H7 (cell line): ENCODE results near the gene FRMD8. TPM values are rescaled to one million over a fixed set of nuclear protein-coding genes. Genes with fewer than 3 reads are reported as not detected.
A peak's percentile ranks its signal among the peaks of the same experiment; 100 is the strongest.

Experiments
- DNase-seq: peaks from one replicate; pipeline ENCODE4 v3.0.0; 2012
- H3K27me3 ChIP-seq: 2 replicates; pipeline ENCODE4 v1.6.0; 2011; ENCODE audit warnings: mild to moderate bottlenecking, low read length; ENCODE audit not compliant: control insufficient read depth, insufficient read depth
- H3K36me3 ChIP-seq: replicated peaks from 2 replicates; pipeline ENCODE4 v1.5.1; 2011; ENCODE audit warnings: low read length; ENCODE audit not compliant: control insufficient read depth, insufficient read depth
- H3K4me3 ChIP-seq: 2 replicates; pipeline ENCODE4 v1.5.1; 2011; ENCODE audit warnings: low read depth, mild to moderate bottlenecking, control low read depth, low read length, moderate library complexity; ENCODE audit not compliant: insufficient read depth
- total RNA-seq: library from RNA; depleted of rRNA; stranded (reverse); fragments of >200 nt; shearing (Covaris generic); gene quantifications from 2 replicates; pipeline ENCODE4 v1.2.3, GENCODE V29; 2014; rRNA removed

FRMD8 gene, protein sequence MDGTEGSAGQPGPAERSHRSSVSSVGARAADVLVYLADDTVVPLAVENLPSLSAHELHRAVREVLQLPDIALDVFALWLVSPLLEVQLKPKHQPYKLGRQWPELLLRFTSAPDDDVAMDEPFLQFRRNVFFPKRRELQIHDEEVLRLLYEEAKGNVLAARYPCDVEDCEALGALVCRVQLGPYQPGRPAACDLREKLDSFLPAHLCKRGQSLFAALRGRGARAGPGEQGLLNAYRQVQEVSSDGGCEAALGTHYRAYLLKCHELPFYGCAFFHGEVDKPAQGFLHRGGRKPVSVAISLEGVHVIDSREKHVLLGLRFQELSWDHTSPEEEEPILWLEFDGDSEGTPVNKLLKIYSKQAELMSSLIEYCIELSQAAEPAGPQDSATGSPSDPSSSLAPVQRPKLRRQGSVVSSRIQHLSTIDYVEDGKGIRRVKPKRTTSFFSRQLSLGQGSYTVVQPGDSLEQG
- total RNA-seq = 24.5 and 37.1 TPM in 2 replicates

DNA sequence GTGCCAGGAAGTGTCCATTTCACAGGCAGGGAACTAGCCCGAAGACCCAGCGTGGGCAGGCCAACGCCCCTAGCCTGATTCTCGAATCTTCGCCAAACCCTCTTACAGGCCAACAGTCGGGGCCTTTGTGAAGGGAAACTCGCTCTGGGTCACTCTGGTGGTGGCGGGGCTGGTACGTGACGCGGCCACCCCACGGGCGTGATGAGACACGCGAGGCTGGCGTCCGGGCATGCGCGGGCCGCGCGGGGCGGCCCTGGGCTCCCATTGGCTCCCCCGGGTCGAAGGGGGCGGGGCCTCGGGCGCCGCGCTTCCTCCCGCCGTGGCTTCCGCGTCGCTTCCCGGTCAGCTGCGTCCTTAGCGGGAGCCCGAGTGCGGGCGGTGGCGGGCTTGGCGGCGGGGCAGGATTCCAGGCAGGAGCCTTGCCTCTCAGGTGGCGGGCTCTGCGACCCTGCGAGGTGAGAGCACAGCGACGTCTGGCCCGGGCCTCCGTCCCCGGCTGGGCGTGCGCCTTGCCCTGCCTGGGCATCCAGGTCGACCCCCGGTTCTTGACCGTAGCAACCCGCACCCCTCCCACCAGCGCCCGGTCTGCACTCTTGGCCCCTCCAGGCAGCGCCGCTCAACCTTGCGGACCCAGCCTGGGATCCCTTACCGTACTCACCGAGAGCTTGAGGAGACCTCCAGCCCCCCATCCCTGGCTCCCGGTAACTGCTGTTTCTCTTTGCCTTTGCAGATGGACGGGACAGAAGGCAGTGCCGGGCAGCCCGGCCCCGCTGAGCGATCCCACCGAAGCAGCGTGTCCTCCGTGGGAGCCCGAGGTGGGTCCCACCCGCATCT, at the start of gene FRMD8:
Gene FRMD8, plus strand, starts transcription at position 331 of the 834 bp plus-strand sequence. Its CDS starts 400 bp downstream, at position 731.
- H3K36me3 ChIP-seq = no peaks in the 10 kb centered on the region
- H3K4me3 ChIP-seq = peak within 1 kb of the TSS; percentile 86
- no peaks in the 10 kb centered on the region for H3K27me3 ChIP-seq
- DNase-seq = peak; percentile 99

GRCh38 chr11:65338676-65339075, 47.8 kb upstream of the FRMD8 start:
- DNase-seq = no peak
- H3K27me3 ChIP-seq = no peaks in the 10 kb centered on the region
- H3K36me3 ChIP-seq = peaks cover 23% of the 10 kb centered on the region
- no peak overlapping the region for H3K4me3 ChIP-seq

DNA sequence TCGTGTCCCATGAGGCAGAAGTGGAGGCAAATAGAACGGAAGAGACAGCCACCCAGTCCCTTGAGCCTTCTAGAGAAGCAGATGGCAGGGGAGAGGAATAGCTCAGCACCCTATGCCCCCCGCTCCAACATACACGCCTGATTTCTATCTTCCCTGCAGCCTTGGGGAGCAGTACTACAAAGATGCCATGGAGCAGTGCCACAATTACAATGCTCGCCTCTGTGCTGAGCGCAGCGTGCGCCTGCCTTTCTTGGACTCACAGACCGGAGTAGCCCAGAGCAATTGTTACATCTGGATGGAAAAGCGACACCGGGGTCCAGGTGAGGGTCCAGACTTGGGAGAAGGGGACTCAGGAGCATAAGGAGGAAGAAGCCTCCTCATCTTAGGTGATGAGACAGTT, 46.2 kb upstream of the FRMD8 start:
- H3K36me3 ChIP-seq = peaks cover 33% of the 10 kb centered on the region
- no peak overlapping the region for H3K4me3 ChIP-seq

GRCh38 chr11:65341856-65342255, 44.6 kb upstream of the FRMD8 start:
- Histone ChIP-seq H3K27me3 (no peaks in the 10 kb centered on the region), H3K36me3 (peaks cover 48% of the 10 kb centered on the region), H3K4me3 (no peak overlapping the region)
- no peak for DNase-seq

More for the DNA sequence above, 46.2 kb upstream of the FRMD8 start:
- DNase-seq = no peak
- no peaks in the 10 kb centered on the region for H3K27me3 ChIP-seq

GRCh38 chr11:65351511-65351910, 34.9 kb upstream of the FRMD8 start:
- Histone ChIP-seq H3K27me3 (peaks cover 15% of the 10 kb centered on the region), H3K36me3 (peaks cover 27% of the 10 kb centered on the region), H3K4me3 (no peak overlapping the region)
- no peak for DNase-seq

GRCh38 chr11:65352783-65353182, 33.7 kb upstream of the FRMD8 start:
- H3K36me3 ChIP-seq = peaks cover 23% of the 10 kb centered on the region

GRCh38 chr11:65353376-65353775, 33.1 kb upstream of the FRMD8 start:
- peaks cover 19% of the 10 kb centered on the region for H3K36me3 ChIP-seq
- no peak for DNase-seq
- no peak overlapping the region for H3K4me3 ChIP-seq
- H3K27me3 ChIP-seq = peaks cover 27% of the 10 kb centered on the region

More at GRCh38 chr11:65352783-65353182, 33.7 kb upstream of the FRMD8 start:
- Histone ChIP-seq H3K4me3 (no peak overlapping the region), H3K27me3 (peaks cover 27% of the 10 kb centered on the region)
- DNase-seq = no peak

DNA sequence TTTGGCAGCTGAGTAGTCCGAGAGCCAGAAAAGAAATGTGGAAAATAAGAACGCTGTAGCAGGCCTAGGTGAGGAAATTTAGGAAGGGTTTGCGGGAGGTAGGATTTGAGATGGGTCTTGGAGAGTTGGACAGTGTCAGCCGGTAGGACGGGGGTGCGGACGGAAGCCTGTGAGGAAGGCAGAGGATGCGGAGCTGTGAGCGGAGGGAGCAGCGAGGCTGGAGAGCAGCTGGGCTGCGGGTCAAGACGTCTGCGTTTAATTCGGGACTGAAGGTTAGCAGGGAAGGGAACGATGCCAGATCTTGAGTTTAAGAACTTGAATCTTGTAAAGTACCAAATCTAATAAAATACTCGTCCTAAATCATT, 32.6 kb upstream of the FRMD8 start:
- DNase-seq = peak; percentile 76
- peaks cover 27% of the 10 kb centered on the region for H3K27me3 ChIP-seq
- peak overlapping the region; percentile 40 for H3K4me3 ChIP-seq
- H3K36me3 ChIP-seq = peaks cover 15% of the 10 kb centered on the region

DNA sequence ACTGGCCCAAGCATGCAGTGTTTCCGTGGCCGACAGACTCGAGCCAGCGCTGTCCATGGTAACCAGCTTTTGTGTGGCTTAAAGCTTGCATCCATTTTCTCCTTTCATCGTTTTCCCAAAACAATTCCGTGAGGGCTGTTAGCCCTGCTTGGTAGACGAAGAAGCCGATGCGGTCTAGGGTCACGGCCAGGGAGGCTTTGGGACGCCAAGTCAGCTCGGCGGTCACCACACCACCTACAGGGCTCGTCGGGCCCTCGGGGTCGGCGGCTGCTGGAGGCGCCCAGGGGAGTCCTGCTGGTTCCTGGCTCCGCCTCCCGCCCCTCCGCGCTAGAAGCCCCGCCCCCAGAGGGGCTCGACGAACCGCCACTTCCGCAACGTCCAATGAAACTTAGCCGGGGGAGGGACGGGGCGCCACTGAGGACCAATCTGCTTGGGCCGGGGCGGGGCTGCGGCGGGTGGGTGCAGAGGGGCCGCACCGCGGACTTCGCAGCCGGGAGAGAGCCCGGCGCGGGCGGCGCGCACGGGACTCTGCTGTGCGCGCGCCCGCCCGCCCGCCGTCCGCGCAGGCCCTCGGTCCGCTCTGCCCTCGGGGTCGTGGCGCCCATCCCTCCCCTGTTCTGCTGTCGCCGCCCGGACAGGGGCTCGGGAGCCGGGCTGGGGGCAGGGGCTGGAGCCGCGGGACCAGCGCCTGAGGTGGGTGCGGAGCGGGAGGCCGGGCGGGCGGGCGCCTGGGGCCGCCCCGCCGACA, 32.0 kb upstream of the FRMD8 start, which contains the start of gene TIGD3:
Gene TIGD3, plus strand, starts transcription at position 487 of the 748 bp plus-strand sequence. CDS start 1,058 bp downstream, outside the sequence.
- DNase-seq = peak; percentile 100
- Histone ChIP-seq H3K27me3 (peaks cover 27% of the 10 kb centered on the region), H3K36me3 (peaks cover 13% of the 10 kb centered on the region), H3K4me3 (peak within 1 kb of the TSS; percentile 70)

DNA sequence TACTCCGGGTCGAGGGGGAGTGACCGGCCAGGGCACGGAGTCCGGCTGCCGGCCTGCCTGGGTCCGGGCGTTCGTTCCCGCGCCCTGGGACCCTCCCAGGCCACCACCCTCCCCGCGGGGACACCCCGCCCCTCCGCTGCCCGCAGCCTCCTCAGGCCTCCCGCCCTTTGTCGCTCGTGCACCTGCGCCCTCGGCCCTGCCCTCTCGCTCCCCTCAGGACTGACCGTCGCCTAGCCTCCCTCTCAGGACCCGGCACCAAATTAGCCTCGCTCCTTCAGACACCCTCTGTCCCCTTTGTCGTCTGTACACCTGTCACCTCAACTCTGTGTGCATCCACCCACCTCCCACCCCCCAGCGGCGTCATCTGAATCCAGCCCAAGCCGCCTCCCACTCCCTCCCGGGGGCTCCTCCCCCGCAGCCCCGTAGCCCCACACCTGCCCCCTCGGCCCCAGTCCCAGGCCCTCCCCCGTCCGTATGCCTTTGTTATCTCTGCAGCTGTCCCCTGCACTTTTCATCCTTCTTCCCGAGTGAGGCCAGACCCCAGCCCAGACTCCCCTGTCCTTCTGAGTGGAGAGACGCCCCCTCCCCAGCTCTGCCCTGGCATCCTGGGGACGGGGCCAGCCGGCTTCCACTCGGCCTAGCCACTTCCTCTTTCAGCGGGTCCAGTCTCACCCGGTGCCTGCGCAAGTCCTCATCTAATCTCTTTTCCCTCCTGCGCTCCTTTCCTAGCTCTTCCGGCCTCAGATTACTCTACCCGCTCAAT, 31.2 kb upstream of the FRMD8 start:
- Histone ChIP-seq H3K36me3 (peaks cover 7% of the 10 kb centered on the region), H3K4me3 (peak overlapping the region; percentile 70), H3K27me3 (peaks cover 27% of the 10 kb centered on the region)
- DNase-seq = peak; percentile 92

- Histone ChIP-seq H3K4me3 (peak overlapping the region; percentile 70; the same call in 1 of the 2 replicates), H3K36me3 (peaks cover 5% of the 10 kb centered on the region), H3K27me3 (peaks cover 27% of the 10 kb centered on the region)
- DNase-seq = peak; percentile 63
These were observed 30.6 kb upstream of the FRMD8 start for GRCh38 chr11:65355776-65356393.

DNA sequence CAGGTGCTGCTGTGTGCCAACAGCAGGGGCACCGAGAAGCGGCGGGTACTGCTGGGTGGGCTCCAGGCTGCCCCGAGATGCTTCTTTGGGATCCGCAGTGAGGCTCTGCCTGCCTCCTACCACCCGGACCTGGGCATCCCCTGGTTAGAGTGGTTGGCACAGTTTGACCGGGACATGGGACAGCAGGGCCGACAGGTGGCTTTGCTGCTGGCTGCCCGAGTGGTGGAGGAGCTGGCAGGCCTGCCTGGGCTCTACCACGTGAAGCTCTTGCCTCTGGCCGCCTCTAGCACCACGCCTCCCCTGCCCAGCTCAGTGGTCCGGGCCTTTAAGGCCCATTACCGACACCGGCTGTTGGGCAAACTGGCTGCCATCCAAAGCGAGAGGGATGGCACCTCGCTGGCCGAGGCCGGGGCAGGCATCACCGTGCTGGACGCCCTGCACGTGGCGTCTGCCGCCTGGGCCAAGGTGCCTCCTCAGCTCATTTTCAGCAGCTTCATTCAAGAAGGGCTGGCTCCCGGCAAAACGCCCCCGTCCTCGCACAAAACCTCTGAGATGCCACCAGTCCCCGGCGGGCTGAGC, 30.0 kb upstream of the FRMD8 start:
- H3K4me3 ChIP-seq = no peak overlapping the region
- no peak for DNase-seq
- H3K36me3 ChIP-seq = peaks cover 5% of the 10 kb centered on the region
- H3K27me3 ChIP-seq = peaks cover 27% of the 10 kb centered on the region

- peaks cover 27% of the 10 kb centered on the region for H3K27me3 ChIP-seq
- DNase-seq = no peak
- no peaks in the 10 kb centered on the region for H3K36me3 ChIP-seq
- no peak overlapping the region for H3K4me3 ChIP-seq
These were observed 28.5 kb upstream of the FRMD8 start for GRCh38 chr11:65357856-65358356.
